Measurements from ENCODE around the gene TMEM151B.
"Not testable (repeated sequence)": the region's sequence is repeated elsewhere in the genome, so short reads cannot be mapped to it uniquely, and the experiment has no call there.

TMEM151B gene

DNA sequence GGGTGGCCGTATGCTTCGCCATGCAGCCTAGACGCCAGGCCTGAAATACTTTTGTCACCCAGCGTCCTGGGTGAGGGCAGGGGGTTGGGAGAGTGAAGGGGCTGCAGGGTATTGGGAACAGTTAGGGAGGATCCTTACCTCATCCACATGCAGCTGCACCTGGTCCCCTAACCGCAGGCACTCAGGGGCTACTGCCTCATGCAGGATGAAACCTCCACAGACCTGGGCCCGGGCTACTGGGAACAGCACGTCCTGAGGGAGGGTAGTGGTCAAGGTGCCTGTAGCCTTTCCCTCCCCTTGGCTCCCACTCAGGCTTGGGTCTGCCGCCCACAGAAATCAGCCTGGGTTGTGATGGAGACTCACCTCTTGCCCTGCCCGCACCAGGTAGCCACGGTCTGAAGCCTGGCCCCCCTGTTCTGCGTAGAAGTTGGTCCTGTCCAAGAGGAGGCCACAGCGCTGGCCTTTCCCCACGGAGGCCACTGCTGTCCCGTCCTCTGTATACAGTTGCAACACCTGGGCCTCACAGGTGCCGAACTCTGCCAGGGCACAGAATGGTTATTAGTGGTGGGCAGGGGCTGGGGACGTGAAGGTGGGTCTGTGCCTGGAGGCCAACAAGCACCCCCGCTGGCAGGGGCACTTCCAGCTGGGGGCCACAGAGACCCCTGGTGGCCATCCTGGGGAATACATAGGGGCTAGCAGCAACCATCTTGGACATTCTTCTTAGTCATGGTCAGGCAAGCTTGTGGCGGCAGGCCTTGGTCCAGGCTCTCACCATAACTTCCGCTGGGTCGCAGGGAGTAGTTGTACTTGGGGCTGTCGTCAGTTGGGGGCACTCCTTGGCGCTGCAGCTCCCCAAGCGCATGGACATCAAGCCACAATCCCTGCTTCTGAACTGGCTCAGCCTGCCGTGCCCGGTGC is 34.3 kb downstream of the TMEM151B start:
- DNase-seq: peak in 2 of 14 donors; percentile 37 to 47

DNA sequence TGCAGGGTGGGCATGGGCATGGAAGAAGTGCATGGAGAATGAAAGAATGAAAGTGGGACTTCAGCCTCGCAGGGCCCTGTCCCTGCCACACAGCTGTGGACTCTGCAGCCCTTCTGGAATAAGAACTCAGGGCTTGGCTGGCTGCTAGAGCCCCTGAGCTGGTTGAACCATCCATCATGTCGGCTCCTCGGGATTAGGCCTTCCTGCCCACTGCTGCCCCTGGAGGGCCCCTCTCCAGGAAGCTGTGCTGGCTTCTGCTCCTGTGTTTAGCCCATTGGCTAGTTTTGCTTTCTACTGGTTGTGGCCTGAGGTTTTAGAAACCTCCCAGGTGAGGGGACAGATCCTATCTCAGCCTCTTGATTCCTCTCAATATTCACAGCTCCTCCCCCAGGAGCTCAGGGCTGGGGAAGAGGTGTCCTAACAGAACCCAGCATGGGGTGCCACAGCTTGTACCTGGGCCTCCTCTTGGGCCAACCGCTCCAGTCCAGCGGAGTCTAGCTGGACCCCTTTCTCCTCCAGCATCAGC is 35.0 kb downstream of the TMEM151B start:
- DNase-seq: no peak

DNA sequence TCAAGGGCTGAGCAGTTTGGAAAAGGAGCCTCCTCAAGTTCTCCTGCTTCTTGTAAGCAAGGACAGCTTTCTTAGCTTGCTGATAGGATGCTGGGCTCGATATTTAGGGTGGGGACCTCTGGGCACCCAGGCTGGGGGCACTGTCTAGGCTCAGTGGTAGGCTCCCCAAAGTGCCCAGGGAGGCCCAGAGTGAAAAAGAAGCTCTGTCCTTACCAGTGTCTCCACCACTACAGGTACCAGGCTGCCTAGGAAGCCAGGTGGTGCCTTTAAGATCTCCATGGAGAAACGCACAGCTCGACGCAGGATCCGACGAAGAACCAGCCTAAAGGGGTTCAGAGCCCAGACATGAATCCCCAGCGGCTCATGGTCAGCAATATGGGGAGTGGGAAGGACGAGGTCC is 36.5 kb downstream of the TMEM151B start:
- DNase-seq: no peak

DNA sequence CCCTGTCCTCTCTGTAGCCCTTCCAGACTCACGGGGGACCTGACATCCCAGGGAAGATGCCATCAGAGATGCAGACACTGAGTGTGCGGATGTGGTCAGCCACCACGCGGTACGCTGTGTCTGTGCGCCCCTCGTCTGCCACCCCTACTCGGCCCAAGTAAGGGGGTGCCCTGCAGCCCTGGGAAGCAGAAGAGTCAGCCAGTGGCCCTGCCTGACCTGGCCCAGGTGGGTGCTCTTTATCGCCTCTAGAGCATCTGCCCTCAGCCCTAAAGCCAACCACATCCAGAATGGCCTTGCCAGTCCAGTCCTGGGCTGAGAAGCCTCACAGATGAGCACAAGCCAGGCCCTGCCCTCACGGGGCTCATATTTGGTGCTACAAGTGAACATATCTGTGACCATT is 37.0 kb downstream of the TMEM151B start:
- DNase-seq: no peak

DNA sequence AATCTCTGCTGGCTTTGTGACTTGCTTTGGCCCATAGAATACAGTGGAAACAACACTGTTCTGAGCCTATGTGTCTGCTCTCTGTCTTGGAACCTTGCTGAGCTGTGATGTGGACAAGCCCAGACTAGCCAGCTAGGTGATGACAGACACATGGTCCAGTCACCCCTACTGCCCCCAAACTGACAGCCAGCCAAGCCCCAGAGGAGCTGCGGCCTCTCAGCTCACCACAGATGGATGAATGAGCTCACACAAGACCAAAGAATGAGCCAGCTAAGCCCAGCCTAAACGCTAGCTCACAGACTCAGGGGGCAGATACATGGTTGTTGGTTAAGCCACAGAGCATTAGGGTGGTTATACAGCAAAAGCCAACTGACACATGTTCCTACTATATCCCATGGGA is 38.8 kb downstream of the TMEM151B start:
- no peak for DNase-seq

DNA sequence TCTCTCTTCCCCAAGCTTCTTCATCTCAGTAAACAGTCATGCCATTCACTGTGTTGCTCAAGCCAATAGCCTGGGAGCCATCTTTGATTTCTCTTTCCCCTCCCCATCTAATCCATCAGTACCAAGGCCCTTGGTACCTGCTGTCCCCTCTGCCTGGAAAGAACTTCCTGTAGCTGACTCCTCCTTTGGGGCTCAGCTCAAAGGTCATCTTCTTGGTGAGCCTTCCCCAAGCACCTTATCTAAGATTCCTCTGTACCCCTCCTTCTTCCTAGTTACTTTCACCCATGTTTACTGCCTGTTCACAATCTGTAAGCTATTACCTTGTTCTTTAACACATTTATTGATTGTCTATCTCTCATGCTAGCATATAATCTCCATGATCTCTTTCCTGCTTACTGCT is 39.4 kb downstream of the TMEM151B start:
- no peak for DNase-seq

DNA sequence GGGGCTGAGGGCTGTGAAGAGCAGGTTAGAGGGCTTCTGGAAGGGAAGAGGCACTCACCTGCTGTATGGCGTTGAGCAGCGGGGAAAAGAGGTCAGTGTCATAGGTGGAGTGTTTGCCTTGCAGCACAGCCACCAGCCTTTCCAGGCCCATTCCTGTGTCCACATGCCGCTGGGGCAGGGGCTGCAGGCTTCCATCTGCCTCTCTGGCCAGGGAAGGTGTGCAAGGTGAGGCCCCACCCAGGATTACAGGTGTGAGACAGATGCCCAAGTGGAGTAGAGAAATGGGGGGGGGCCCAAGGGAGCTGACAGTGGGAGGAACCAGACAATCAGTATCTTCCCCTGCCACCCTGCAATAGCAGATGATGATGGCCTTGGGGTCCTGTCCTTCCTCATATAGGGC is 40.0 kb downstream of the TMEM151B start:
- no peak for DNase-seq

DNA sequence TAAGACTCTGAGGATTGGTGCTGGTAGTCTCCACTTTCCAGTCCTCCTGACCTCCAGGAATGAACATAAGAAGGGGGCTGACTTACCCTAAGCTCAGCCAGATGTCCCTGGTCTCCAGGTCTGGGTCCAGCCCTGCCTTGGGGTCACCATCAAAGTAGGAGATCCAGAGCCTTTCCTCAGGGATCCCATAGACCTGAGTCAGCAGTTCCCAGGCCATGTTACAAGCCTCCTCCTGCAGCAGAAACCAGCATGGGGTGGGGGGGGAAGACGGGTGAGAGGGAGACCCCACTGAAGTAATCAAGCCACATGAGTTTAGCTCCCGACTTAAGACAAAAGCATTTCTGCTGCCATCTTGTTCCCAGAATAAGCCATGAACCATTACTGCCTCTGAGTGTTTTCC is 41.1 kb downstream of the TMEM151B start:
- DNase-seq: no peak

DNA sequence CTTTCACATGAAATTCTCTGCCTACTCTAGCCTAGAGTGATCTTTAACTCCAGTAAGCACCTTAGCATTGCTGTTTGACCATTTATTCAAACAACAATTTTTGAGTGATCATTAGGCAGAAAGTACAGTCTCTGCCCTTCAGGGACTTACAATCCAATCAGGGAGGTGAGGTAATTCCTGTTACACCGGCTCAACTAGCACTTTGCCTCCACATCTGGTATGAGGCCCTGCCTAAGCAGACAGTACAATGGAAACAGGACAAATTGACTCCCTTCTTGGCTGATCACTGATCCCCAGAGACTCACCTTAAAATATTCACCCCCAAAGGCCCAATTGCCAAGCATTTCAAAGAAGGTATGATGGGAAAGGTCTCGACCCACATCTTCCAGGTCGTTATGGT is 41.5 kb downstream of the TMEM151B start:
- no peak for DNase-seq

DNA sequence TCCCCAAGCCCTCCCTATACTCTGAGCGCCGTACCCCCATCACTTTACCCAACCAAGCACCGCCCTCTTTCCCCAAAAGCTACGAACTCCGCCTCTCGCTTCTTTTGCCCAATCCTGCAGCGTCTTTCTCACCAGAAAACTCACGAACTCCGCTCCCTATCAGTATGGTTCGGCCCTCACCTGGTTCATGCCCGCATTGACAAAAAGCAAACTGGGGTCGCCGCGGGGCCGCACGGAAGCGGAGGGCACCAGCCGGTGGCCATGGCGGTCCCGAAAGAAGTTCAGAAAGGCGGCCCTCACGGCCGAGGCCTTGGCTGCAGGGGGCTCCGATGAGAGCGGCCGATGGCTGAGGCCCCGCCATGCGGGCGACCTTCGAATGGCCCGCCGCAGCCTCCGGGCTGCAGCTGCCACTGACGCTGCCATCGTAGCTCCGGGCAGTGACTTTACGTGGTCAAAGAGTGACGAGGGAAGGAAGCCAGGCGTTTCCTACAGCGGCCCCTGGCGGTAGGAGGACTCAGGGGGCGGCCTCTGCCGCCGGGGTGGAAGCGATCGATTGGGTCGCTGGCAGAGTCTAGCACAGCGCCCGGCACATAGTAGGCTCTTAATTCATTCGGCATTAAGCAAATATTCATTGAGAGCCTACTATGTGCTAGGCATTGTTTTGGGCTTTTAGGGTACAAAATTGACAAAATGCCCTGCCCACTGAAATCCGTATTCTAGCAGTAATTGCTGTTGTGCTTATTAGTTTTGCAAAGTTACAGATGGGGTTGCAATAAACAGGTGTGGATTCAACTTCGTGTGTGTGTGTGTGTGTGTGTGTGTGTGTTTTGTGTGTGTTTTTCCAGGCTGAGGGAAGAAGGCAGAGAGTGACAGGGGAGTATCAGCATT is 42.9 kb downstream of the TMEM151B start, which contains the start of gene AARS2:
Gene AARS2, minus strand, starts transcription at position 447 of the 888 bp plus-strand sequence. Its CDS starts 24 bp downstream, at position 423.
- peak in 12 of 14 donors; percentile 14 to 84 (median 64) for DNase-seq

DNA sequence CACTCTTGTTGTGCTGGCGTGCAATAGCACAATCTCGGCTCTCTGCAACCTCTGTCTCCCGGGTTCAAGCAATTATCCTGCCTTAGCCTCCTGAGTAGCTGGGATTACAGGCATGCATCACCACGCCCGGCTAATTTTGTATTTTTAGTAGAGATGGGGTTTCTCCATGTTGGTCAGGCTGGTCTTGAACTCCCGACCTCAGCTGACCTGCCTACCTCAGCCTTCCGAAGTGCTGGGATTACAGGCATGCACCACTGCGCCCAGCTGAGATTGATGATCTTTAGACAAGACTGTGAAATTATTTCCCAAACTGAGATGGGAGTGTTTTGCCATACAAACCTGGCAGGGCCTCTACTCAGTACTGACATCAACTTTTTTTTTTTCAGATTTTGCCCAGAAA is 44.4 kb downstream of the TMEM151B start:
- not testable (repeated sequence) for DNase-seq

DNA sequence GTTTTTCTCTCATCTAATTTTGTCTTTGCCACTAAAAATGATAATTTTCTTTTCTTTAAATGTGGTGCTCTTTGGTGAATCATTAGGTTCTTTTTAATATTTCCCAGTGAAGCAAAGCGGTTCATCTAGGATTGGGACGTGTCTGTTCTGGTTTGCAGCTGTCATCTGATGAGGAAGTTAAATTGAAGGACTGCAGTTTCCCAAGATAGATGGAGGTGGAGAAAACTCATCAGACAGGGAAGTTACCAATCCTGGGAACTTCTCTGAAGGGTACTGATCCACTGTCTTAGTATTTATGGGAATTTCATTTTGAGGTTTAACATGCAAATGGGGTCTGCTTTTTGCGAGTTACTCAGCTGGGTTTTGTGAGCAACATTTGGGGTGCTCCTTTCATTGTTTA is 45.3 kb downstream of the TMEM151B start:
- no peak for DNase-seq

DNA sequence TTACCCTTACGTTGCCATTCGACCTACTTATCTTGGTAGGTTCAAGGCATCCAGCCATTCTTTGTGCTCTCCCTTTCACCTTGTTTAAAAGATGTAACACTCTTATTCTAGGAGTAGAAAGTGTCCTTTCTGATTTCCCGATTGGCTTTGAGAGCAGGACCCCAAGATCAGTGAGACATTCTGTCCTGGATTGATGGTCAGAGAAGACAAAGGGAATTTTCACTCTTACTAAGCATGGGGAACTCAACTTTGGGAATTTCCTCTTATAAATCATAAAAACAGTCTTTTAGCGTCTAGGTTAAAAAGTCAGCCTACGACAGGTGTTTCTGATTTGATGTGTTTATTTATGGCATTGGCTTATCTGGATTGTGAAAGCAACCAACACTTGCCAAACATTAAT is 45.7 kb downstream of the TMEM151B start:
- DNase-seq: no peak

DNA sequence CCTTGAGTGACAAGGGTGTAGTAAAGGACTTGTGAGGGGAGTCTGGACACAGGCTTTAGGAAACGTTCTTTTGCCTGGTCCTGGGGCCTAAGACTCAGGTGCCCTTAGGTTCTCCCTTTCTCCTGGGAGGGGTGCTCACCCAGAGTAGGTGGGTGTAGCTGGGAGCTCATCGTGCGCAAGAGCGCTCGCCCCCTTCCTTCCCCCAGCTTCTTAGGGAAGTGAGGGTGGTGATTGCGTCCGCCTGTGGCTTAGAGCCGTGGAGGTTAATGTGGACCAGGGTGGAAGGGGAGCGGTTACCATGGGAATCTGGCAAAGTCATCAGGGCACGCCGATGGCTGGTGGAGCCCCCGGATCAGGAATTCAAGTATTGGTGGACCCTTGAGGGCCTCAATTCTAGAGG is 46.2 kb downstream of the TMEM151B start:
- no peak for DNase-seq

DNA sequence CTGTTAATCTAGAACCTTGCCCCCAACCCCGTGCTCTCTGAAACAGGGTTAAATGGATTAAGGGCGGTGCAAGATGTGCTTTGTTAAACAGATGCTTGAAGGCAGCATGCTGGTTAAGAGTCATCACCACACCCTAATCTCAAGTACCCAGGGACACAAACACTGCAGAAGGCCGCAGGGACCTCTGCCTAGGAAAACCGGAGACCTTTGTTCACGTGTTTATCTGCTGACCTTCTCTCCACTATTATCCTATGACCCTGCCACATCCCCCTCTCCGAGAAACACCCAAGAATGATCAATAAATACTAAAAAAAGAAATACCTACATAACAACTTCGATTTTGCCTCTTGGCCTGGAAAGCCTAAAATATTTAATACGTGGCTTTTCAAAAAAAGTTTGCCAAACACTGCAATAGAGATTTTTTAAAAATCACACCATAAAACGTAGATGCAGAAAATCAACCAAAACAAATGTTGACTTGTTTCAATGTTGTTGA is 46.9 kb downstream of the TMEM151B start:
- DNase-seq: not testable (repeated sequence)

DNA sequence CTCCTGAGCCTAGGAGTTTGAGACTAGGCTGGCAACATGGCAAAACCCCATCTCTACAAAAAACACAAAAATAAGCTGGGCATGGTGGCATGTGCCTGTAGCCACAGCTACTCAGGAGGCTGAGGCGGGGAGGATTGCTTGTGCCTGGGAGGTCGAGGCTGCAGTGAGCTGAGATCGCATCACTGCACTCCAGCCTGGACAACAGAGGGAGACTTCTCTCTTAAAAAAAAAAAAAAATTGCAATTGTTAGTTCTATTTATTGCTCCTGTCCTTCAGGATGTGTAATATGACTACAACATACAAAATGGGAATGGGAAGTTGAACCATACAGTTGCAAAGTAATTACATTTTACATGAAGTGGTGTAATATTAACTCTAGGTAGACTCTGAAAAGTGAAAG is 51.0 kb downstream of the TMEM151B start:
- no peak for DNase-seq

DNA sequence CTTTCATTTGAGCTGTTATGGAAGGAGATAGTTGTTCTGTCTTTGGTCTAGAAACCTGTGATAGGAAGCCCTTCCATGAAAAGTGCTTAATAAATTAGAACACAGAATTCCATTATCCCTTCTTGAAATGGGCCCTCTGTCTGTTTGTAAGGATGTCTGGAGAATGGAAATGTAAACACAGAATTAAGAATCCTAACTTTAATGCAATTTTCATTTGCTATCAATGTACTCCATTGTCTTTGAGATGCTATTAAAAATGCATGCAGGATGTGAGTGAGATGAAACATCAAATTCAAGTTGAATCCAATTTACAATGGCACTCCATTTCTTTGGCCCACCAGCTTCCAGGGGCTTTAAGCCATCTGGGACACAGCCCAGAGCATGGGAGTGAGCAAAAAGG is 56.8 kb downstream of the TMEM151B start:
- no peak for DNase-seq

DNA sequence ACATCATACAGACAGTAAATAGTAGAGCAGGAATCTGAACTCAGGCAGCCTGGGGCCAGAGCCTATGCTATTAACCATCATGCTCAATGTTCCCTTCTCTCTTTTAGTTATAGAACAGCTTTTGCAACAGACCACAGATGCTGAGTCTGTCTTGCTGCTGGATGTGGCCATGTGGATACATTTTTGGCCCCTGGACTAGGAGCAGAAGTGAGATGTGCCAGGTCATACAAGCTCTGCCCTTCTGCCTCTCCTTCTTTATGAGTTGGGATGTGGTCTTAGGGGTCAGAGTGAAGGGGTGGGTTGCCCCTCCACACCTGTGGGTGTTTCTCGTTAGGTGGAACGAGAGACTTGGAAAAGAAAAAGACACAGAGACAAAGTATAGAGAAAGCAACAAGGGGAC is 57.5 kb downstream of the TMEM151B start:
- DNase-seq: no peak

DNA sequence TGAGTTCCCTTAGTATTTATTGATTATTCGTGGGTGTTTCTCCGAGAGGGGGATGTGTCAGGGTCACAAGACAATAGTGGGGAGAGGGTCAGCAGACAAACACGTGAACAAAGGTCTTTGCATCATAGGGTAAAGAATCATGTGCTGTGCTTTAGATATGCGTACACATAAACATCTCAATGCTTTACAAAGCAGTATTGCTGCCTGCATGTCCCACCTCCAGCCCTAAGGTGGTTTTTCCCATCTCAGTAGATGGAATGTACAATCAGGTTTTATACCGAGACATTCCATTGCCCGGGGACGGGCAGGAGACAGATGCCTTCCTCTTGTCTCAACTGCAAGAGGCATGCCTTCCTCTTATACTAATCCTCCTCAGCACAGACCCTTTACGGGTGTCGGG is 58.0 kb downstream of the TMEM151B start:
- DNase-seq: not testable (repeated sequence)

DNA sequence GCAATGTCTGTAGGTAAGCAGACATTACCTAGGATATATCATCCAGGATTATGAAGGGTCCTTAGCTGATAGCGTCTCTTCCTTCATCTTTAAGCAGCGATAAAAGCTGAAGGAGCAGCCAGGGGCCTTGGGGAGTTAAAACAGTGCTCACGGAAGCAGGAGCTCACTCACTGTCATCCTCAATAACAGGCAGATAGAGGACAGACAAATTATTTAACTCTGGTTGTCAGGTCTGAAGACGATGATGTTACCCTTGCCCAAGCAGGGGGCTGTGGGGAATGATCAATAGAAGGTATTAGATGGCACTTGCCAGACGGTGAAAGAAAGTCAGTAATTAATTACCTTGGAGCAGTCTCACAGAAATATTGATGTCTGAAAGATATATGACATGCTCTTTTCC is 59.6 kb downstream of the TMEM151B start:
- DNase-seq: no peak

DNA sequence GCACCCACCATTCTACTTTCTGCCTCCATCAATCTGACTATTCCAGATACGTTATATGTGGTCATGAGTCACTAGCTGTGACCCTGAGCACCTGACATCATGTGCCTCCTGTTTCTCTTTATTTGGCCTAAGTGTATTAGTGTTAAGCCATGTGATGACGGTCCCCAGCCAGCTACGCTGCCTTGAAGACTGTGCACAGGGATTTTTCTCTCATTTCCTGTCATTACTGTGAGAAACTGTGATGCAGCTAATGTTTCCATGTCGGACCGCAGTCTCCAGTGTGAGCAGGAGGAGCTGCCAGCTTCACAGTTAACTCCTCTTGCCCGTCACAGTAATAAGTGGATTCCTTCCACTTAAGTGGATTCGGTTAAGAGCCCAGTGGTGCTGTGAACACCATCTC is 62.3 kb downstream of the TMEM151B start:
- no peak for DNase-seq

DNA sequence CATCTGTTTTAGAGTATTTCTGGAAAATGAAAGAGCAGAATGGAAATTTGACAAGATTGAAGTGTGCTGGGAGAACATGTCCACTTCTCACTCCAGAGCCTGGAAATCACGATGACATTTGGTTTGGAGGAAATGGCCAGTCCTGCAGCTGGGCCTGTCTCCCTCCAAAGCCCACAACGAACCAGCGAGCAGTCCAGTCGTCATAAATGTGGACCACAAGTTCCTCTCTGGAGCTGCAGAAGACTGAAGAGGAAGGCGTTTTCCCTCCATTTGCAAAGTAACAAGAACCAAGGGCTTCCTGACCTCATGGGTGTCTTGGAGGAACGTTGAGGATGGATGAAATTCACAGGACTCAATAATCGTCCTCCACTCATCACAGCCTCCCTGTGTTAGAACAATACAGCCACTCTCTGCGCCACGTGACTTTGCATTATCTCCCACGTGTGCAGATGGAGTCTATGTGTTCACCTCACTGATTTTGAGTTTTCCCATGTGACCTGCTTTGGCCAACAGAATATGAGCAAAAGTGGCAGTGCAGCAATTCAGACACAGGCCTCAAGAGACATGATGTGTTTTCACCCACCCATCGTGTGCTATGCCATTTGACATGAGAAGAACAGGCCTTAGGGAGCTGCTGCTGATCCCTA is 63.1 kb downstream of the TMEM151B start:
- DNase-seq: no peak

All from C1 segment of cervical spinal cord (tissue), 14 donors.